ENCODE data around the gene HEBP1.

Gene HEBP1

DNA sequence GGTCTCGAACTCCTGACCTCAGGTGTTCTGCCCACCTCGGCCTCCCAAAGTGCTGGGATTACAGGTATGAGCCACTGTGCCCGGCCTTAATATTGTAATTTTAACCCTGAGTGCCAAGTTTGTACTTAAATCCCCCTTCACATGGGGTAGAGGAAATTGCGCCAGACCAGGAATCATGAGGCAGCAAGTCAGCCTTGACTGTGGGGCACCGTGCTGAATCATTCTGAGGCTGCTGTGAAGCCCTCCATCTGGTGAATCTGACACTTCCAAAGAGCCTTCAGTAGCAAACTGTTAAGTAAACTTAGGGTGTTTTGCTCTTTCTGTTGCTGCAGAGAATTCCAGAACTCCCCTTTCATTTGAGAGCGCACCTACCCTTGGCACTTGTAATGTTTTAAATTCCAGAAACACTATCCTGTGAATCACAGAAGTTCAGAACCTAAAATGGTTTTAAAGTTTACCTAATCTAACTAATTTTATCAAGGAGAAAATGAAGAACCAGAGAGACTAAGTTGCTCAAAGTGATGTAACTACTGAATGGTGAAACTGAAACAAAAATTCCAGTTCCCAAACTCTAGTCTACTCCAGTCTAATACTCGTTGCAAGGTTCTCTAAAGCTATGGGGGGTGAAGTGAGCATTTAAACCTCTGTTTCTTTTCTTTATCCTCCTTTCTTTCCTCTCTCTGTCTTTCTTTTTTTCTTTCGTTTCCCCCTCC is 7.5 kb downstream of the HEBP1 start:
- DNase-seq (ENCODE audit: extremely low read depth in 1 of 2, low read depth in 1 of 2) = no peak

DNA sequence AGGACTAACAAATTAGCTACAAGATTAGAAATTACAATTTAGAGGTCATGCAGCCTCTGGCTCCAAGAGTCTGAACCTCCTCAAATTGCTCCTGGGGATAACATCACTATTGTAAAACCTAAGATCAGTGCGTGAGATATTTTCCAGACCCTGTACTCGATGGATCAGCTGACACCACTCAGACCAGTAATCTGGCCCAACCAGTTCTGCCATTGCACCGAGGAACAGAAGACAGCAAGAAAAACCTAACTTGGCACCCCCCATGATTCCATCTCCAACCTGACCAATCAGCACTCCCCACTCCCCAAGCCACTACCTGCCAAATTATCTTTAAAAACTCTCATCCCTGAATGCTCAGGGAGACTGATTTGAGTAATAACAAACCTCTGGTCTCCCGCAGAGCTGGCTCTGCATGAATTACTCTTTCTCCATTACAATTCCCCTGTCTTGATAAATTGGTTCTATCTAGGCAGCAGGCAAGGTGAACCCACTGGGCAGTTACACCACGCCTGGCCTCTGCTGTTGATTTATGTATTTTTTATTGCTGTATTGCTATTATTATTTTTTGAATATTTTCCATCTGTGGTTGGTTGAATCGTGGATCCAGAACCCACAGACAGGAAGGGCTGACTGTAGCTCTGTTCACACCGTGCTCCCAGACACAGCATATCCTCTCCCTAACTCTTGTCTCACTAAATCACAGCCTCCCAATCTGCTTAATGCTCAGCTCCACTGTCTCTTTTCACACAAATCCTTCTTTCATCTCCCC is 9.2 kb downstream of the HEBP1 start:
- DNase-seq (ENCODE audit: extremely low read depth in 1 of 2, low read depth in 1 of 2) = no peak

DNA sequence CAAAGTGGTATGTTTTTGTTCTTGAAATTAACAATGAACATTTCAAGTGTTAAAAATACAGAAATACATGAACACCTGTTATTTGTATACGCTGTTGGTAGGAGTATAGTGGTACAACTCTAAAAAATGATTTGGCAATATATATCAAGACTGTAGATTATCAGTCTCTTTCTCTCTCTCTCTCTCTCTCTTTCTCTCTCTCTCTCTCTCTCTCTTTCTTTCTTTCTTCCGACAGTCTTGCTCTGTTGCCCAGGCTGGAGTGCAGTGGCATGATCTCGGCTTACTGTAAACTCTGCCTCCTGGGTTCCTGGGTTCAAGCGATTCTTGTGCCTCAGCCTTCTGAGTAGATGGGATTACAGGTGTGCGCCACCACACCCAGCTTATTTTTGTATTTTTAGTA is 12.6 kb downstream of the HEBP1 start:
- no peak for DNase-seq (ENCODE audit: extremely low read depth in 1 of 2, low read depth in 1 of 2)

DNA sequence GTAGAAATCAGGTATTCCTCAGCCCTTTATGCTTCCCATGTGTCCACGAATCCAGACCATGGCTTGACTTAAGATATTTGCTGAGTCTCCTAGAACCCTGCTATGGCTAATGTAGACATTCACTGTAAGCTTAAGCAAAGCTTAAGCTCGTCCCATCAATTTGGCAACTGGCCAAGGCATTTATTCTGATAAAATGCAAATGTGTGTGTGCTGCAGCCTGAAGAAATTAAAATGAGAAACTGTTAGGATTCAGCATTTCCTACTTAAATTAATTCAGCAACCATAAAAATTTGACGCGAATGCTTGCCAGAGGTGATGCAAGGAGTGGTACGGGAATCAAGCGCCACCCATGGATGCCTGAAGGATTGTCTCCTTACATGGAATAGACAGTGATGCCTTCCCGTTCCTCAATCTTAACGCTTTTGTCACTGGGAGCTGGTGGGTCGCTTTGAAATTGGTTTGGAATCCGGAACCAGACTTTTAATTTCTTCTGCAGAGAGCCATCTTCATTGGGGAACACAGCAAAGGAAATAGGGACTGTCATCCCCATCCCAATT is 13.2 kb downstream of the HEBP1 start:
- no peak for DNase-seq (ENCODE audit: extremely low read depth in 1 of 2, low read depth in 1 of 2)

DNA sequence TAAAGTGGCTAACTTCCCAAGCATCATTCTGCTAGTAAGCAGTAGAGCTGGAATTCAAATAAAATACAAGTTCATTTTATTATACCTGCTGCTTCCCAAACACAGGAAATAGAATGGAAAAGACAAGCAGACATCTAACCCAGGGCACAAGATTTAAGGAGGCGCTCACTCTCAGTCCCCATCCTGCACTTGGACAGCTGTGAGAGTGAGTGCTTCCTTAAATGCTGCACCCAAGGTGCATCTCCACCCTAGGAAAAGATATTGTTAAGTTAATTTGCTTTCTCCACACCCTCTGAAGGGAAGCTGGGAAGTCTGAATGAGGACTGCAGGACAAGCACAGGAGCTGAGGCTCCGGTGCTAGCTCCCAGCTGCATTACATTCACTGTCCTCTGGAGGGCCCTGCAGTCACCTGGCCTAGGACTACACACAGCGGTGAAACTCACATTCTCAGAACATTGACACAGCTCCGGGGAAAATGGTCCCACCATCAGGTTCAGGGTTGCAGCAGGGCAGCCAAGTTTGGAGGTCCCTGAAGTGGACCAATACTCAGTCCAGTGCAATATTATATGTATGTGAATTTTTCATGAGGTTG is 14.2 kb downstream of the HEBP1 start:
- DNase-seq (ENCODE audit: extremely low read depth in 1 of 2, low read depth in 1 of 2) = no peak

DNA sequence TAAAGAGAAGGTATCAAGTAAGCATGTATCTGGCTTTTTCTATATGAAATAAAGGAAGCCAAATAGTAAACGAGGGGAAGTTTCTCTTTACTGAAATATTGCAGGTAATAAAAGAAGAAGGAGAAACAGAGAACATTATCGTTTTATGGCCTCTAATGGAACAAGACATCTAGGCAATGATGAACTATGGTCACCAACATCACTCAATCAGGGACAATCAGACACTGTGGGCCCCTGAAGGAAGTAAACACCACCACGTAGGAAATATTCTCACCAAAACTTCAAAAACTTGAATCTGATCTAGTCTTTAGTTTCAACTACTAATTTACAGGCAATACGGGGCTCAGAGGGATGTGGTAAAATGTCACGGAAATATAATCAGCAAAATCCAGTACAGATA is 15.9 kb downstream of the HEBP1 start:
- no peak for DNase-seq (ENCODE audit: extremely low read depth in 1 of 2, low read depth in 1 of 2)

DNA sequence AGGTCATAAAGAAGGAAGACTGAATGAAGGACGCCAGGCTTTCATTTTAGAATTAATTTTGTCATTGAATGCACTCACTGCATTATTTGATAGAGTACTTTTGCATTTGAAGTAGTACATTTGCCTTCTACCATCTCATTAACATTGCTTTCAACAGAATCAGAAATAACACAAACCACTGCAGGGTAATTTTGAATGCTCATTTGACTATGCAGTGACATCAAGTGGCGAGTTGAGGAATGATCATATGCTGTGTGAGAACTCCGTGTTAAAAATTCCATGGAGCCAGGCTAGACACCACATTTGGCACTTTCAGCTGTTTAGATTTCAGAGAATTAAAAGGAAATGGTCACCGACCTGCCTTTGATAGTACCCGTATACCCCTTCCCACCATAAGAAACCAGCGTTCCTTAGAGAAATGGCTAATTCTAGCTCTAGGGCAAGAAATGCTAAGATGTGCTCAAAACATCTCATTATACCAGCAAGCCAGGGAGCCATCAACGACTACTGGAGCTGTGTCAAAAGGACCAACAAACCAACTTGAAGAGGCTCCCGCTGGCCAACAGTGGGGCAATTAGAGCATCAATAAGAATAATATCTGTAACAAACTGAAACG is 16.5 kb downstream of the HEBP1 start:
- no peak for DNase-seq (ENCODE audit: extremely low read depth in 1 of 2, low read depth in 1 of 2)

DNA sequence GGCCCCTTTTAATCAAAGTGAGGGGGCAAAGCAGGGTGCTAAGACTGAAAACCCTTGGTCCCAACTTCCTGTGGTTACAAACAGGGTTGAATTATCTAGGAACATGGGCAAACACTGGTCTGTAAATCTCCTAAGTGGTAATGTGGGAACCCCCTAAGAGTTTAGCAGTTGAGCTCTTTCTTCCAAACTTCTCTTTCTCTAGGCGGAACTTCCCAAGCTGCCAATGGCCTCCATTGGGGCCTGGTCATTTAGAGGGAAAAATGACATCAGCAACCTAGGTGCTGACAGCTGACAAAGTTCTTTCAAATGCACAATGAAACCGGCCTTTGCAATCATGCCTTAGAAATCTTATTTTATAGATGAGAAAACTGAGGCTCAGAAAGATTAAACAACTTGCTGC is 17.7 kb downstream of the HEBP1 start:
- DNase-seq (ENCODE audit: extremely low read depth in 1 of 2, low read depth in 1 of 2) = no peak

DNA sequence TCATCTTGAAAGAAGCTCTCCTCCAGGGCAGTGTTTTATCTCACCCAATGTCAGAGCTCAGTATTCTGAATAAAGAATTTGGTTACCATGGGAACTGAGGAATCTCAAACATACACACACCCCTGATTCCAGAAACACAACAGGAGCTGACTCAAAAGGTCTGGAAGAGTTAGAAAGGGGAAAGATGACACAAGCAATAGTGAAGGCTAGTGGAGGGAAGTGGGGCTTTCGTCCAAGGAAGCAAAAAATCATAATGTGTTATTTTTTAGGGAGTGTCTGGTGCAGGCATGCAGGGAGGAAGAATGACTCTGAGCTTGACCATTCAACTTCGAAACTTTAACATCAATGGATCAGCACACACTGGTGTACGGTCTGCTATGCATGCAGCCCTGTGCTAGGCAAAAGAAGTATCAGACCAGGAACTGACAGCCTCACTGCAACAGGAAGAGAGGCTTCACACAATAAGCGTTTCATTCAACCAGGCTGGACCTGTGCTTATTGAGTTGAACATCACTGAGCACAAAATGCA is 20.3 kb downstream of the HEBP1 start:
- no peak for DNase-seq (ENCODE audit: extremely low read depth in 1 of 2, low read depth in 1 of 2)

DNA sequence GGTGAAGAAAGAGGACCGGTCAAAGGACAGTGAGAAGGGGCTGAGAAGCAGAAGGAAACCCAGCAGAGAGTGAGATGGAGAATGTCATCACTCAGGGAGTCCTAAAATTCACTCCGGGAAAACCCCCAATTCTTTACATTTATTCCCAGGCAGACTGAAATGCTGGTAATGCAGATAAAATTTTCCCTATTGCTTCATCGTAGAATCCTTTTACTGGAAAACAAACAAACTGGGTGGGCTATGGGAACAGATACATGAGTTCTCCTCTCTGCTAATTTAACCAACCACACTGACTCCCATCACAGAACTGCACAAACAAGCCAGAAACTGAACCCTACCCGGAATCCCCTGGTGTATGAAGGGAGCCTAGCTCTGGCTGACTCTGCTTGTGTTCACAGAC is 20.9 kb downstream of the HEBP1 start:
- no peak for DNase-seq (ENCODE audit: extremely low read depth in 1 of 2, low read depth in 1 of 2)

DNA sequence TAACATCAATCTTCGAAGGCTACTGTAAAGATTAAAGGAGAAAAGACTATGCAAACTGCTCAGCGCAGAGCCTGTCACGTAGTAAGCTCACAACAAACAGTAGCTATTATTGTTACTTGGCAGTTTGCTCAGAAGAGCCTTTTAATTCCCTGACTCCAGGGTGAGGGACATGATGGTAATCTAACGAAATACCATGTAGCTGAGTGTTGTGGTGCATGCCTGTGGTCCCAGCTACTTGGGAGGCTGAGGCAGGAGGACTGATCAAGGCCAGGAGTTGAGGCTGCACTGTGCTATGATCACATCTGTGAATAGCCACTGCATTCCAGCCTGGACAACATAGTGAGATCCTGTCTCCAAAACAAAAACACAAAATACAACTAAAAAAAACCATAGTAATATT is 22.8 kb downstream of the HEBP1 start:
- no peak for DNase-seq (ENCODE audit: extremely low read depth in 1 of 2, low read depth in 1 of 2)

DNA sequence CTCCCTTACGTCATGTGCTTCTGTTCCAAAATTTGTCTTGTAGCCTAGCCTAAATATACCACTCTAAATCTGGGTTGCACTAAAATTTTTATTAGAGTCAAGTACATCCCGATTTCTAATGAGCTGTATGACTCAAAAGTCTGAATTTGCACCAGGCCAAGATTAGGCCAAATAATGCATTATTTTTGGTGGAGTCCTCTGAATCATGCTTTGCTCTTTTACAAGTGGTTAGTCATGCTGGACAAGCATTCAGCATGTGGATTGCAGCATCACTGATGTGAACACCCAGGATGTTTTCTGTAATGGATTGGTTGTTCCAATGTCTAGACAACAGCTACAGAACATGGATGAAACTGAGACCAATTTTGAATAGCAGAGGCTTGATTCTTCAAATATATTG is 23.7 kb downstream of the HEBP1 start:
- no peak for DNase-seq (ENCODE audit: extremely low read depth in 1 of 2, low read depth in 1 of 2)

DNA sequence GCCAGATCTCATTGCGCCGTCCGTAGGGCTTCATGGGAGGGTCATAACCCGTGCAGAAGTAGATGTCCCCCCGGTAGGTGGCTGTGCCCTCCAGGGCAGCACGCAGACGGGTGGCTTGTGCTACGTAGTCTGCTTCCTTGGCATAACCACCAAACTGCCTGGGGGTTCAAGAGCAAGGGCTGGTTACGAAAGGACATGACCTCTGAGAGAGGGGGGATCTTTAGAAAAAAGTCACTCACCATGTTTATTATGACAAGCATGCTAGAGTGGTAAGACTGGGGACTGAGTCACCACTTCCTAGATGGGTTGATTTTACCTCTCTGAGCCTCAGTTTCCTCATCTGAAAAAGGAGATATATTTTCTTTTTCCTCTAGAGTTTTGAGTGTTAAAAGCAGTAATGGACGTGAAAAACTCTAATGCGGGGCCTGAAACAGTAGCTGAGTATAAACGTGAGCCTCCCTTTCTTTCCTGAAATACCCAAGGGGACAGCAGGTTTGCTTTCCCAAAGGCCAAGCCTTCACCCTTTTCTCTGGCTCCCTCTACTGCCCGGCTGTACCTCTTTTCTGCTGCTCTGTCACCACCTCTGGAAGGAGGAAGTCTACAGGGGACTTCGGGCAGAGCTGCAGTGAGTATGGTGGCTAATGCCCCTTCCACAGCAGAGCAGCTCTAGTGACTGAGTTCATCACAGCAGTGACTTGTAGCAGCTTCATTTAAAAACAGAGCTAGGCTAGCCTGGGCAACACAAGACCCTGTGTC is 24.6 kb downstream of the HEBP1 start:
- no peak for DNase-seq (ENCODE audit: extremely low read depth in 1 of 2, low read depth in 1 of 2)

DNA sequence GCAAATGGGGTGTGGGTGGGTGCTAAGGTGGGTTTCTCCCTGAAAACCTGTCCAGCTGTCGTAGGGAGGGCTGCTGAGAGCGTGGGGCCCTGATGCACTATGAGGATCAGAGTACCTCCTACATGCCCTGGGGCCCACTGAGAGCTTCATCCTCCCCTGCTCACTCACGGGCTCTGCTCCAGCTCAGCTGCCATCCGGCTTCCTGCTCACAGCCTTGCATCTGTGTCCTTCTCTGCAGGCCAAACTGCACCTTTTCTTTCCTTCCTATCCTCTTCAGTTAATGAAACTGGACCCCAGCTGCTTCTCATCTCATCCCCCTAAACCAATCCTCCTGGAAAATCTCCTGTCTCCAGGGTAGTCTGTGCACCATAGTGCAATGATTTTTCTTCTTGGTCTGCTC is 25.9 kb downstream of the HEBP1 start:
- DNase-seq (ENCODE audit: extremely low read depth in 1 of 2, low read depth in 1 of 2) = no peak

DNA sequence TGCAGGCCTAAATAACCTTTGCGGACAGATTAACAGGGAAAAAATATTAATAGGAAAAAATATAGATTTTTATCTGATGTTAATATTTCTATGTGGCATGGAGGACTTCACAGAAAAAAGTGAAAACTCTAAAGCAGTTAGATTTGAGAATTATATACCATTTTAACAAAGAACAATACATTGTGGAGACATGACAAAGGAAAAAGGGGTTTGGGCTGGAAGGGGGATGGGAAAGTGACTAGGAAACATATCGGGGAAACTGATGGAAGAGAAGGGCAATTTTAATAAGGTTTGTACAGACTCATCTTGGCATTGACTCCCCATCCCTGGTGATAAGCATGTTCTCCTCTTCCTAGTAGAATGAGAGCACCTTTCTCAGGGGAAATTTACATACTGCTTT is 27.0 kb downstream of the HEBP1 start:
- no peak for DNase-seq (ENCODE audit: extremely low read depth in 1 of 2, low read depth in 1 of 2)

DNA sequence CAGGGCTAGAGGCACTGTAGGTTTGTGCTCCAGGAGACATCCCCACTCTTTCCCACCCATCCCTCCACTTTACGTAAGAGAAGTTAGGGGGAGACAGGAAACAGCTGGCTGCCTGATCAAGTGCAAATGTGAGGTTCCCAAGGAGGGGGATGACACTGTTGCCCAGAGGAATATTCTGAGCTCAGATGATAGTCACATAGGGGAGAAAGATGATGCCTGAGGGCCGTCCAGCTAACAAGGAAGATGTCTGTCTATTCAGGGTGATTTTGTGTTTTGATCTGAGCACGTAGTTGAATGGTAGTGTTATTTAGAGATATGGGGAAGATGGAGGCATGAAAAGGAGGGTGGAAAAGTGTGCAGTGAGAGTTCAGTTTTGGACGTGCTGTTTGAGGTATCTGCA is 34.2 kb downstream of the HEBP1 start:
- no peak for DNase-seq (ENCODE audit: extremely low read depth in 1 of 2, low read depth in 1 of 2)

DNA sequence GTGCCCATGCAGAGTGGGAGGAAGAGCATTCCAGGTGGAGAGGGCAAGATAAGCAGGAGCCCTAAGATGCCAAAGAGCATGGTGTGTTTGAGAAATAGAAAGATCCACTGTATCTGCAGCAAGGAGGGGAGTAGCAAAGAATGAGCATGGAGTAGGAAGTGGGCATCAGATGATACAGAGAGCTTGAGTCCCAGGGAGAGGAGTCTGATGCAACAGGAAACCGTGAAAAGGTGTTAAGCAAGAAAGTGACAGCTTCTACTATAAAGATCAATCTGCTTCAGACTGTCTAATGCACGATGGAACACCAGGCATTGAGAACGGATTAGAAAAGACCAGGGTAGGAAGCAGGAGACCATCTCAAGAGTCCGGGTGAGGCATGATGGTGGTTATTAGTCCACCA is 35.8 kb downstream of the HEBP1 start:
- DNase-seq (ENCODE audit: extremely low read depth in 1 of 2, low read depth in 1 of 2) = no peak

DNA sequence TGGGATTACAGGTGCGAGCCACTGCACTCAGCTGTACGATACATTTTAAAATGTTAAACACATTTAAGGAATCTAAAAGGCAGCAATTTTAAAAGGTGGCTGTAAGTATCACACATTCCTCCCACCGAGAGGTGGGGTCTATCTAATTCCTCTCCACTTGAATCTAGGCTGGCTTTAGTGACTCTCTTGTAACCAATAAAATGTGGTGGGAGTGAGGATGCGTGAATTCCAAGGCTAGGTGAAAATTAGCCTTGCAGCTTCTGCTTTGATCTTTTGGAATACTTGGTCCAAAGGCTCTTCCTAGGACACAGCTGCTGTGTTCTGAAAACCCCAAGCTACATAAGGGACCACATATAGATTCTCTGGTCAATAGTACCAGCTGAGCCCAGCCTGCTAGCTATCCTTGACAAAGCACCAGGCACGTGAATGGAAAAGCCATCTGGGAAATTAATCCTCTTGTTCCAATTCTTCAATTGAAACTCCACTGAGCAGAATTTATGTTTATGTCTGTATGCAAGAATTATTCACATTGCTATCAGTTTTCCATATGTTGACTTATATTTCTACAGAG is 39.3 kb downstream of the HEBP1 start:
- no peak for DNase-seq (ENCODE audit: extremely low read depth in 1 of 2, low read depth in 1 of 2)

DNA sequence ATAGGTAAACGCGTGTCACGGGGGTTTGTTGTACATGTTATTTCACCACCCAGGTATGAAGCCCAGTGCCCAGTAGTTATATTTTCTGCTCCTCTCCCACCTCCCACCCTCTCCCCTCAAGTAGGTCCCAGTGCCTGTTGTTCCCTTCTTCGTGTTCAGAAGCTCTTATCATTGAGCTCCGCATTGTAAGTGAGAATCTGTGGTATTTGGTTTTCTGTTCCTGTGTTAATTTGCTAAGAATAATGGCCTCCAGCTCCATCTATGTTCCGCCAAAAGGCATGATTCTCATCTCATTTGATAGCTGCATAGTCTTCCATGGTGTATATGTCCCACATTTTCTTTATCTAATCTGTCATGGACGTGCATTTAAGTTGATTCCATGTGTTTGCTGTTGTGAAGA is 41.2 kb downstream of the HEBP1 start:
- DNase-seq (ENCODE audit: extremely low read depth in 1 of 2, low read depth in 1 of 2) = no peak

All from activated CD8-positive, alpha-beta memory T cell treated with anti-CD3 and anti-CD28 coated beads for 1 hour (primary cell).